HEK293 (cell line): ENCODE results near the gene CHRNA5.

ENCODE experiments used
- CTCF ChIA-PET: fragments of 350-600 bp; formaldehyde crosslinking; extraction: SDS; loops from one replicate; lab custom pipeline; 2021; ENCODE audit warnings: antibody characterized with exemption; lab: Yijun Ruan, JAX
- POLR2A ChIA-PET: fragments of 300-600 bp; formaldehyde crosslinking; extraction: SDS; loops from one replicate; lab custom pipeline; 2020; ENCODE audit warnings: antibody characterized with exemption, inconsistent platforms; lab: Yijun Ruan, JAX
- H3K27ac ChIP-seq: fragments of 200-500 bp; sonication (Bioruptor generic); 2 replicates; pipeline ENCODE4 v1.5.1; 2014; ENCODE audit warnings: low read depth, low read length, control low read depth, inconsistent platforms; ENCODE audit errors: extremely low read depth
- H3K36me3 ChIP-seq, 2 experiments: fragments of 200-500 bp in 1 of 2; sonication (Bioruptor generic) in 1 of 2; 1 replicate in 1 of 2; 2 replicates in 1 of 2; pipeline ENCODE4 v1.5.1; 2014 to 2017; ENCODE audit warnings: inconsistent platforms in 2 of 2, low read length in 2 of 2; ENCODE audit not compliant: control insufficient read depth in 2 of 2, insufficient read depth in 1 of 2
- H3K4me1 ChIP-seq: fragments of 200-500 bp; sonication (Bioruptor generic); 2 replicates; pipeline ENCODE4 v1.5.1; 2014; ENCODE audit warnings: mild to moderate bottlenecking, low read length, inconsistent platforms; ENCODE audit not compliant: control insufficient read depth, insufficient read depth
- H3K4me3 ChIP-seq: 2 replicates; pipeline ENCODE4 v1.5.1; 2011; ENCODE audit warnings: low read depth, mild to moderate bottlenecking, control low read depth, low read length, moderate library complexity
- H3K9me3 ChIP-seq: fragments of 200-500 bp; sonication (Bioruptor generic); 2 replicates; pipeline ENCODE4 v1.5.1; 2014; ENCODE audit warnings: low read depth, low read length, inconsistent platforms; ENCODE audit not compliant: control insufficient read depth, insufficient read depth
- BCL11B ChIP-seq: fragments of 450-650 bp; formaldehyde crosslinking; IDR thresholded peaks from 2 replicates; pipeline ENCODE4 v1.5.1; 2016; ENCODE audit warnings: low read depth, missing biosample characterization, missing genetic modification characterization
- KLF1 ChIP-seq: fragments of 450-650 bp; formaldehyde crosslinking; IDR thresholded peaks from 2 replicates; pipeline ENCODE4 v1.5.1; 2016; ENCODE audit warnings: missing biosample characterization, missing genetic modification characterization
- KLF10 ChIP-seq: fragments of 450-650 bp; IDR thresholded peaks from 2 replicates; pipeline ENCODE4 v1.5.1; 2018; ENCODE audit warnings: missing biosample characterization, mild to moderate bottlenecking, missing genetic modification characterization
- KLF9 ChIP-seq: fragments of 450-650 bp; formaldehyde crosslinking; IDR thresholded peaks from 2 replicates; pipeline ENCODE4 v1.5.1; 2016; ENCODE audit warnings: missing biosample characterization, missing genetic modification characterization, low read depth
- PRDM1 ChIP-seq: fragments of 450-650 bp; formaldehyde crosslinking; IDR thresholded peaks from 2 replicates; pipeline ENCODE4; 2016; ENCODE audit warnings: missing biosample characterization, missing genetic modification characterization
- SCRT1 ChIP-seq: fragments of 450-650 bp; formaldehyde crosslinking; IDR thresholded peaks from 2 replicates; pipeline ENCODE4 v1.5.1; 2016; ENCODE audit warnings: missing biosample characterization, missing genetic modification characterization, borderline replicate concordance
- SCRT2 ChIP-seq: fragments of 450-650 bp; formaldehyde crosslinking; IDR thresholded peaks from 2 replicates; pipeline ENCODE4 v1.5.1; 2016; ENCODE audit warnings: missing biosample characterization, missing genetic modification characterization
- WT1 ChIP-seq: fragments of 450-650 bp; formaldehyde crosslinking; IDR thresholded peaks from 2 replicates; pipeline ENCODE4 v1.5.1; 2016; ENCODE audit warnings: missing biosample characterization, missing genetic modification characterization
- YY2 ChIP-seq: fragments of 450-650 bp; formaldehyde crosslinking; IDR thresholded peaks from 2 replicates; pipeline ENCODE4 v1.5.1; 2016; ENCODE audit warnings: missing biosample characterization, missing genetic modification characterization
- ZBTB20 ChIP-seq: fragments of 450-650 bp; formaldehyde crosslinking; IDR thresholded peaks from 2 replicates; pipeline ENCODE4 v1.5.1; 2016; ENCODE audit warnings: missing biosample characterization, missing genetic modification characterization
- ZBTB48 ChIP-seq: fragments of 450-650 bp; formaldehyde crosslinking; IDR thresholded peaks from 2 replicates; pipeline ENCODE4 v1.5.1; 2016; ENCODE audit warnings: missing biosample characterization, missing genetic modification characterization
- ZBTB7A ChIP-seq: fragments of 450-650 bp; formaldehyde crosslinking; IDR thresholded peaks from 2 replicates; pipeline ENCODE4 v1.5.1; 2016; ENCODE audit warnings: low read depth, missing biosample characterization, missing genetic modification characterization
- ZNF112 ChIP-seq: fragments of 450-650 bp; formaldehyde crosslinking; IDR thresholded peaks from 2 replicates; pipeline ENCODE4 v1.5.0; 2017; ENCODE audit warnings: missing biosample characterization, missing genetic modification characterization
- ZNF311 ChIP-seq: fragments of 450-650 bp; formaldehyde crosslinking; IDR thresholded peaks from 2 replicates; pipeline ENCODE4 v1.5.1; 2017; ENCODE audit warnings: missing biosample characterization, missing genetic modification characterization, borderline replicate concordance
- ZNF501 ChIP-seq: fragments of 450-650 bp; formaldehyde crosslinking; IDR thresholded peaks from 2 replicates; pipeline ENCODE4 v1.5.1; 2016; ENCODE audit warnings: missing biosample characterization, missing genetic modification characterization
- ZNF529 ChIP-seq: fragments of 450-650 bp; formaldehyde crosslinking; IDR thresholded peaks from 2 replicates; pipeline ENCODE4 v1.5.1; 2017; ENCODE audit warnings: missing genetic modification characterization, missing biosample characterization; ENCODE audit not compliant: insufficient replicate concordance
- ZNF830 ChIP-seq: fragments of 450-650 bp; IDR thresholded peaks from 2 replicates; pipeline ENCODE4 v1.5.0; 2018; ENCODE audit warnings: missing biosample characterization, missing genetic modification characterization, low read depth, mild to moderate bottlenecking, moderate library complexity
- TF ChIP-seq, protein P1 (sequence below): fragments of 450-650 bp; formaldehyde crosslinking; conservative IDR thresholded peaks from 2 replicates; pipeline ENCODE4 v1.5.1; 2016; ENCODE audit warnings: low read depth, missing biosample characterization, missing genetic modification characterization
- TF ChIP-seq, protein P2 (sequence below): fragments of 450-650 bp; formaldehyde crosslinking; IDR thresholded peaks from 2 replicates; pipeline ENCODE4 v1.5.1; 2016; ENCODE audit warnings: missing biosample characterization, missing genetic modification characterization
- TF ChIP-seq, protein P3 (sequence below): fragments of 450-650 bp; formaldehyde crosslinking; IDR thresholded peaks from 2 replicates; pipeline ENCODE4 v1.5.1; 2016; ENCODE audit warnings: missing biosample characterization, missing genetic modification characterization, low read depth

CHRNA5 gene

DNA sequence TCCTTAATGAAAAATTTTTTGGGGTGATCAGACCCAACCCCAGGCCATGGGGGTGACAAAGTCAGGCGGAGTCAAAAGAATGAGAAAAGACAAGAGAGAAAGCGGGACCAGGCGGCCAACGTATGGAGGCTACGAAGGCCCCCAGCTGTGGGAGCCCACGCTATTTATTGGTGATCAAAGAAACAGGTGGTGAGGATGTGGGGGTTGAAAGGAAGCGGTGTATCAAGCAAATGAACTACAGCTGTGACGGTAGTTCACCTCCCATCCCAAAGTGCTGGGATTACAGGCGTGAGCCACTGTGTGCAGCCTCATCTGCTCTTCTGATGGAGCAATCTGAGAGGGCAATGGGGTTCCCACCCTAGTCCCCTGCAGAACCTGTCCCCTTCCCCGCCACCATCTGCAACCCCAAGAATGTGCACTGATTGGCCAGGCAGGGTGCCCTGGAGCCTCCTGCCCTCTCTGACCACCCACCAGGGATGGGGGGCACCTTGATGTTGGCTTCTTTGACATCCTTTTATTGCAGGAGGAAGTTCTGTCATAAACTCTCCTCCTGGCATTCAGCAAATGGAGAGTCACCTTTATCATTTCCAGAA, 56.6 kb downstream of the CHRNA5 start (continued):
- TF ChIP-seq, protein P1, sequence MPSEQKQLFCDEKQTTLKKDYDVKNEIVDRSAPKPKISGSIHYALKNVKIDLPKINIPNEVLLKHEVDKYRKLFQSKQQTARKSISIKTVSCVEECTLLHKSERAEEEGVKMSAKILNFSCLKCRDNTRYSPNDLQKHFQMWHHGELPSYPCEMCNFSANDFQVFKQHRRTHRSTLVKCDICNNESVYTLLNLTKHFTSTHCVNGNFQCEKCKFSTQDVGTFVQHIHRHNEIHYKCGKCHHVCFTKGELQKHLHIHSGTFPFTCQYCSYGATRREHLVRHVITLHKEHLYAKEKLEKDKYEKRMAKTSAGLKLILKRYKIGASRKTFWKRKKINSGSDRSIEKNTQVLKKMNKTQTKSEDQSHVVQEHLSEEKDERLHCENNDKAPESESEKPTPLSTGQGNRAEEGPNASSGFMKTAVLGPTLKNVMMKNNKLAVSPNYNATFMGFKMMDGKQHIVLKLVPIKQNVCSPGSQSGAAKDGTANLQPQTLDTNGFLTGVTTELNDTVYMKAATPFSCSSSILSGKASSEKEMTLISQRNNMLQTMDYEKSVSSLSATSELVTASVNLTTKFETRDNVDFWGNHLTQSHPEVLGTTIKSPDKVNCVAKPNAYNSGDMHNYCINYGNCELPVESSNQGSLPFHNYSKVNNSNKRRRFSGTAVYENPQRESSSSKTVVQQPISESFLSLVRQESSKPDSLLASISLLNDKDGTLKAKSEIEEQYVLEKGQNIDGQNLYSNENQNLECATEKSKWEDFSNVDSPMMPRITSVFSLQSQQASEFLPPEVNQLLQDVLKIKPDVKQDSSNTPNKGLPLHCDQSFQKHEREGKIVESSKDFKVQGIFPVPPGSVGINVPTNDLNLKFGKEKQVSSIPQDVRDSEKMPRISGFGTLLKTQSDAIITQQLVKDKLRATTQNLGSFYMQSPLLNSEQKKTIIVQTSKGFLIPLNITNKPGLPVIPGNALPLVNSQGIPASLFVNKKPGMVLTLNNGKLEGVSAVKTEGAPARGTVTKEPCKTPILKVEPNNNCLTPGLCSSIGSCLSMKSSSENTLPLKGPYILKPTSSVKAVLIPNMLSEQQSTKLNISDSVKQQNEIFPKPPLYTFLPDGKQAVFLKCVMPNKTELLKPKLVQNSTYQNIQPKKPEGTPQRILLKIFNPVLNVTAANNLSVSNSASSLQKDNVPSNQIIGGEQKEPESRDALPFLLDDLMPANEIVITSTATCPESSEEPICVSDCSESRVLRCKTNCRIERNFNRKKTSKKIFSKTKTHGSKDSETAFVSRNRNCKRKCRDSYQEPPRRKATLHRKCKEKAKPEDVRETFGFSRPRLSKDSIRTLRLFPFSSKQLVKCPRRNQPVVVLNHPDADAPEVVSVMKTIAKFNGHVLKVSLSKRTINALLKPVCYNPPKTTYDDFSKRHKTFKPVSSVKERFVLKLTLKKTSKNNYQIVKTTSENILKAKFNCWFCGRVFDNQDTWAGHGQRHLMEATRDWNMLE (tag by site-specific recombination) = no peak
- TF ChIP-seq ZBTB48 (no peak), ZNF311 (tag by site-specific recombination) (no peak), WT1 (tag by site-specific recombination) (no peak), ZNF112 (tag by site-specific recombination) (no peak), BCL11B (no peak), YY2 (tag by site-specific recombination) (no peak), PRDM1 (tag by site-specific recombination) (no peak), KLF10 (tag by site-specific recombination) (no peak), KLF1 (no peak), KLF9 (tag by site-specific recombination) (no peak), ZNF501 (tag by site-specific recombination) (no peak)
- TF ChIP-seq, protein P2, sequence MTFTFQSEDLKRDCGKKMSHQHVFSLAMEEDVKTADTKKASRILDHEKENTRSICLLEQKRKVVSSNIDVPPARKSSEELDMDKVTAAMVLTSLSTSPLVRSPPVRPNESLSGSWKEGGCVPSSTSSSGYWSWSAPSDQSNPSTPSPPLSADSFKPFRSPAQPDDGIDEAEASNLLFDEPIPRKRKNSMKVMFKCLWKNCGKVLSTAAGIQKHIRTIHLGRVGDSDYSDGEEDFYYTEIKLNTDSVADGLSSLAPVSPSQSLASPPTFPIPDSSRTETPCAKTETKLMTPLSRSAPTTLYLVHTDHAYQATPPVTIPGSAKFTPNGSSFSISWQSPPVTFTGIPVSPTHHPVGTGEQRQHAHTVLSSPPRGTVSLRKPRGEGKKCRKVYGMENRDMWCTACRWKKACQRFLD (tag by site-specific recombination) = no peak
- TF ChIP-seq, protein P3, sequence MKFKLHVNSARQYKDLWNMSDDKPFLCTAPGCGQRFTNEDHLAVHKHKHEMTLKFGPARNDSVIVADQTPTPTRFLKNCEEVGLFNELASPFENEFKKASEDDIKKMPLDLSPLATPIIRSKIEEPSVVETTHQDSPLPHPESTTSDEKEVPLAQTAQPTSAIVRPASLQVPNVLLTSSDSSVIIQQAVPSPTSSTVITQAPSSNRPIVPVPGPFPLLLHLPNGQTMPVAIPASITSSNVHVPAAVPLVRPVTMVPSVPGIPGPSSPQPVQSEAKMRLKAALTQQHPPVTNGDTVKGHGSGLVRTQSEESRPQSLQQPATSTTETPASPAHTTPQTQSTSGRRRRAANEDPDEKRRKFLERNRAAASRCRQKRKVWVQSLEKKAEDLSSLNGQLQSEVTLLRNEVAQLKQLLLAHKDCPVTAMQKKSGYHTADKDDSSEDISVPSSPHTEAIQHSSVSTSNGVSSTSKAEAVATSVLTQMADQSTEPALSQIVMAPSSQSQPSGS (tag by site-specific recombination) = no peak

DNA sequence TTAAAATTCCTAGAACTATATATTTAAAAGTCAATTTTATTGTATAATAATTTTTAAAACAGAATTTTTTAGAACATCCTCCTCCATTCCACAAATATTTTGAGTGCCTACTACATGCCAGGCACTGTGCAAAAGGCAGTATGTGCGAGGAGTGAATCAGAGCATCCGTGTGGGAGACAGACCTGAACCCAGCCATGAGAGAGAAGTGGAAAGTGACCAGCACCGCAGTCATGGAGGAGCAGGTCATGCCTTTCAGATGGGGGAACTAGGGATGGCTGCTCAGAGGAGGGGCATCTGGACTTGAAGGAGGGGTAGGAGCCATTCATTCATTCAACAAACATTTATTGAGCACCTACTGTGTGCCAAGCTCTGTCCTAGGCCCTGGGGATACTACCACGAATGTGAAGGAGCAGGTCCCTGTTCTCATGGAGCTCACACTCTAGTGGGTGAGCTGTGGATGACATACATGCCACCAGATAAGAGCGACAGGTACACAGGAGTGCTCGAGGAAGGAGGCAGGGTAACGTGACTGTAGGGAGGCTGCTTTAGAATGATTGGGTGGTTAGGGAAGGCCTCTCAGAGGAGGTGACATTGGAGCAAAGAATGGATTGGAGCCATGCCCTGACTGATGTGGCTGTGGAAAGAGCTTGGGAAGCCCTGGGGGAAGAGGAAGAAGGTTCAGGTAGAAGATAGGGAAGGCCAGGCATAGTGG, 58.6 kb downstream of the CHRNA5 start:
- ChIA-PET CTCF (interaction anchor here (0.7 to 1.5 kb wide), 3 partner anchors 11 to 127 kb away, joined by 3 to 4 read pairs (median 3); no protein-coding TSS in a partner anchor), POLR2A (no interaction called here)

More for the DNA sequence above, 58.6 kb downstream of the CHRNA5 start:
- Histone ChIP-seq H3K27ac (no peak overlapping the region), H3K9me3 (no peaks in the 10 kb centered on the region), H3K4me1 (no peaks in the 10 kb centered on the region), H3K4me3 (no peak overlapping the region), H3K36me3 (no peaks in the 10 kb centered on the region)
- TF ChIP-seq SCRT1 (tag by site-specific recombination) (peak; percentile 89), SCRT2 (tag by site-specific recombination) (peak; percentile 85), ZBTB20 (tag by site-specific recombination) (no peak), ZNF830 (tag by site-specific recombination) (no peak), ZBTB7A (tag by site-specific recombination) (no peak), ZNF529 (tag by site-specific recombination) (no peak)
